Bladder microvascular endothelial cell (primary cell): ENCODE data around the gene VN1R4. TPM values are rescaled to one million over a fixed set of nuclear protein-coding genes. Genes with fewer than 3 reads are reported as not detected.

Experiments used
- total RNA-seq: library from RNA; depleted of rRNA; stranded (reverse); fragments of >200 nt; gene quantifications from 2 replicates; pipeline ENCODE4 v1.2.3, GENCODE V29; 2014

VN1R4 gene
- total RNA-seq = not detected in 2 replicates

GRCh38 chr19:53267623-53268022 is at the start of gene VN1R4:
Gene VN1R4 (minus strand): TSS chr19:53267723. CDS start chr19:53267665, 58 bp downstream.

GRCh38 chr19:53257715-53258342 is 9.7 kb downstream of the VN1R4 start, which contains the start of gene VN1R2:
Gene VN1R2 (plus strand): TSS chr19:53258292. CDS start chr19:53258376, 84 bp downstream.

GRCh38 chr19:53254411-53255341 is 12.8 kb downstream of the VN1R4 start, which contains the start of gene ZNF677:
Gene ZNF677 (minus strand): TSS chr19:53254873. CDS start chr19:53251550, 3,323 bp downstream.

Other genes starting within 250 kb of the VN1R4 start
- not detected in 2 replicates for gene ERVV-2, start 223.0 kb downstream of the VN1R4 start, total RNA-seq
- 11.7 and 28.2 TPM in 2 replicates for gene ZNF160, start 164.3 kb downstream of the VN1R4 start, total RNA-seq
- 2.3 and 2.9 TPM in 2 replicates for gene ZNF415, start 134.8 kb downstream of the VN1R4 start, total RNA-seq
- 5.7 and 8.3 TPM in 2 replicates for gene ZNF347, start 108.7 kb downstream of the VN1R4 start, total RNA-seq
- gene ZNF665, start 74.4 kb downstream of the VN1R4 start, total RNA-seq = 1.6 and 2.3 TPM in 2 replicates
- gene ZNF677, start 12.8 kb downstream of the VN1R4 start, total RNA-seq = 10.4 and 23.4 TPM in 2 replicates
- gene VN1R2, start 9.4 kb downstream of the VN1R4 start, total RNA-seq = under 0.01 TPM in 1 of 2 replicates, not detected in the other
- 6.0 and 10.5 TPM in 2 replicates for gene ZNF845, start 66.0 kb upstream of the VN1R4 start, total RNA-seq
- gene ZNF525, start 98.0 kb upstream of the VN1R4 start, total RNA-seq = 5.0 and 8.6 TPM in 2 replicates
- gene ZNF765, start 127.4 kb upstream of the VN1R4 start, total RNA-seq = 10.0 and 18.0 TPM in 2 replicates
- gene ZNF761, start 164.3 kb upstream of the VN1R4 start, total RNA-seq = 6.2 and 11.4 TPM in 2 replicates
- 3.1 and 4.6 TPM in 2 replicates for gene ZNF813, start 200.0 kb upstream of the VN1R4 start, total RNA-seq